ENCODE measurements around the gene EIF4G3. TPM values are rescaled to one million over a fixed set of nuclear protein-coding genes. Genes with fewer than 3 reads are reported as not detected.

Gene EIF4G3
- total and polyA plus RNA-seq, 2 of the 8 experiments (the other 6 are each of a cell fraction or from before 2014, with no cell fraction given), result 47.5 to 66.6 TPM

- TF ChIP-seq GTF2F1 (IDR thresholded peaks at IDR 0.05; ENCODE audit: borderline replicate concordance, low read depth, low read length) (no peak), CTCF (IDR thresholded peaks at IDR 0.05; ENCODE audit: control extremely low read depth in 1 of 3, insufficient read depth in 1 of 3, low read depth in 1 of 3, low read length in 3 of 3) (no peak), SP4 (IDR thresholded peaks at IDR 0.05; ENCODE audit: low read length) (no peak)
Observed at GRCh38 chr1:21020151-21020550, 156.5 kb downstream of the EIF4G3 start (continued).
